ENCODE results near the gene IQCB1.
A peak's percentile ranks its signal among the peaks of the same experiment; 100 is the strongest.
"Not testable (repeated sequence)": the region's sequence is repeated elsewhere in the genome, so short reads cannot be mapped to it uniquely, and the experiment has no call there.

Gene IQCB1

DNA sequence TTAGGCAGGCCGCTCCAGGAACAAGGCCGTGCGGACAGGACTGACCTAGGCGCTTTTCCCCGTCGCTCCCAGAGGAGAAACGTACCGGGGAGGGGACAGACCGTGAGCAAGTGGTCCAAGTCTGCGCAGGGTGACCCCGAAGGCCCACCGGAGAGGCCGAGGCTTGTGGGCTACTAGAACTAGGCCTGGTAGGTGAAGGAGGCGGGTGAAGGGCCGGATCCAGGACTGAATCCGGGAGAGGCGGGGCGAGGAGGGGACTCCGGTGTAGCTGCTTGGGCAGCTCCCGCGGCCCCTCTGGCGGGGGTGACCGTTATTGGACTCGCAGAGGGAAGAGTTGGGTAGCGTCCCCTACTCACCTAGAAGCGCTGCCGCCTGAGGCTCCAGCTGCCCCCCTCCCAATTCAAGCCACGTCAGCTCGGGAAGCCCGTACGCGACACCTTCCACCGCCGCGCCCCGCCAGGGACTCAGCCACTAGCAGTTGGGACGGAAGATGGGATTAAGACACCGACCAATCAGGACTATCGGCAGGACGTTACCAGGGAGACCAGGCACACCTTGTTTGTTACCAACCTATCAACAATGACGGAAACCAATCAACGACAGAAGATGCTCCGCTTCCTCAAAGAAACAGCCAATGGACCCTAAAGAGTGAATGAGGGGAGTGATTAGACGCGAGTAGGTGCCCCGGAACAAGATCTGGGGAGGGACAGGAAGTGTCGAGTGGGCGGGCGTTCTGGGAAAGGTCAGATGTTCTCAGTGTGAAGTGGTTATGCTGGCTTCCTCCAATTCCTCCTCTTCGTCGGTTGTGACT lies 85.4 kb downstream of the IQCB1 start, which contains the start of gene GOLGB1:
TSS of gene GOLGB1 (minus strand) at position 466 of the 811 bp plus-strand sequence. CDS start 18,770 bp downstream, outside the sequence.
- peak; percentile 80 to 99 (median 95) for DNase-seq

DNA sequence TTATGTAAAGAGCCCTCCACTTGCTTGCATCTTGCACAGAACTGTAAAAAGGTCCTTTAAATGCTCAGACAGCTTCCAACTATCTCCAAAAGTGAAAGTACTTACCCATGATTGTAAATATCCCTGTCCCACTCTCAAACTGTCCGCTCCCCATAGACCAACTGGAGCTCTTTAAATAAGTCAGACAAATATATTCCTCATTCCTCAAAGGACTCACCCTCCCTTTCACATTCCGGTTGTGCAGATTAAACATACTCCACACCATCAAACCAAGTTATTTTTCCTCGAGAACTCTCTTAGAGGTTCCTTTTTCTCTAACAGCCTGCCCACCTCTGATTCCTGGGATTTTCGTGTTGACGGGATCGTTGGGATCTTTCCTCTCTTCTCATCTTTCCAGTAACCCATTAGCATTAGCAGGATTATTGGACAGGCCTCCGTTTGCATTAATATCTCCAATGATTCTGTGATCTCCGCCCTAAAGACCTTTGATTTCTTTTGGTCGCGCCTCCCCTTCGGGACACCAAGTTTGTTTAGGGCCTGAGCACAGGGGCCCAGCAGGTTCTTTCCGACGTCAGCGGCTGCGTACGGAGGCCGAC lies 86.1 kb downstream of the IQCB1 start:
- DNase-seq = peak in 3 of 51 donors; percentile 24 to 64 (median 42)

DNA sequence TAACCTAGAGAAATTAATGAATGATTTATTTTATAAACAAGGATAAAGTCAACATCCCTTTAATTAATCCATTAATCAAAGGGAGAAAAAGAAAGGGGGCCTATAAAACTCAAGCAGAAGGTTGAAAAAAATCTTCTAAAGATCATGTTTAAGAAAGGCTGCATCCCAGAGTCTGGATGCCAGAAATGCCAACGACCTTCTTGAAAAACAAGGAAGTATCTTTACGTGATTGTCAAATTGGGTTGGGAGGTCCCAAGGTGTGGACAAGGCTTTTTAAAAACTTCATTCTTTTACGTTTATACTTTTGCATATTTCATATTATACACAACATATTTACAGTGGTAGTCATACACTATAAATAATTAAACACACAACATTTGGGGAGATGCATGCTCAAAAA lies 86.9 kb downstream of the IQCB1 start:
- DNase-seq = no peak

DNA sequence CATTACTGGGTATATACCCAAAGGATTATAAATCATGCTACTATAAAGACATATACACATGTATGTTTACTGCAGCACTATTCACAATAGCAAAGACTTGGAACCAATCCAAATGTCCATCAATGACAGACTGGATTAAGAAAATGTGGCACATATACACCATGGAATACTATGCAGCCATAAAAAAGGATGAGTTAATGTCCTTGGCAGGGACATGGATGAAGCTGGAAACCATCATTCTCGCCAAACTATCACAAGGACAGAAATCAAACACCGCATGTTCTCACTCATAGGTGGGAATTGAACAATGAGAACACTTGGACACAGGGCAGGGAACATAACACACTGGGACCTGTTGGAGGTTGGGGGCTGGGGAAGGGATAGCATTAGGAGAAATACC lies 91.8 kb downstream of the IQCB1 start:
- DNase-seq = not testable (repeated sequence)

DNA sequence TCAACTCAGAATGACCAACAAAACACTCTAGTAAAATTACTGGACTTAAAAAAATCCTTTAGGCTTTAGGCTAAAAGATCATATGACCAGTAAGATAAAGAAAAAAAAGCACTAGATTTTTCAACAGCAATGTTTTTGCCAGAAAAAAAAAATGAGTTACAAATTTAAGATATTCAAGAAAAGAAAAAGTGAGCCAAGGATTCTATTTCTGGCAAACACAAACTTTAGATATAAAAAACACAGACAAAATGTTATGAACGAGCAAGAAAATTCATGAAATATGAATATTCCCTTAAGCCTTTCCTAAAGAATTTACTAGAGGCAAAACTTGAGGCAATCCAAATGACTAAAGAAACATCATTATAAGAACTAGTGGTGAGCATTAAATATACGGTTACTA lies 94.0 kb downstream of the IQCB1 start:
- no peak for DNase-seq

DNA sequence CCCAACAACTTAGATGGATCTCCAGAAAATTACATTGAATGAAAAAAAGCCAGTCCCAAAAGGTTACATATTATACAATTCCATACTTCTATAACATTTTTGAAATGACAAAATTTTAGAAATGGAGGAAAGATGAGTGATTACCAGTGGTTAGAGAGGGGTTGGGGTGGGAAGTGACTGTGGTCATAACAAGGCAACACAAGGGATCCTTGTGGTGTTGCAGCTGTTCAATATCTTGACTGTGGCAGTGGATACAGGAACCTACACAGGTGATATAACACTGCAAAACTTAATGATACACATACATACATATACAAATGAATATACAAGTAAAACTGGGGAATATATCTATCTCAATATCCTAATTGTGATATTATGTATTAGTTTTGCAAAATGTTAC lies 95.0 kb downstream of the IQCB1 start:
- no peak for DNase-seq

- no peak for DNase-seq
Measured at GRCh38 chr3:121737644-121738043, 97.2 kb downstream of the IQCB1 start.

GRCh38 chr3:121736112-121736511 lies 98.7 kb downstream of the IQCB1 start:
- DNase-seq = no peak

DNA sequence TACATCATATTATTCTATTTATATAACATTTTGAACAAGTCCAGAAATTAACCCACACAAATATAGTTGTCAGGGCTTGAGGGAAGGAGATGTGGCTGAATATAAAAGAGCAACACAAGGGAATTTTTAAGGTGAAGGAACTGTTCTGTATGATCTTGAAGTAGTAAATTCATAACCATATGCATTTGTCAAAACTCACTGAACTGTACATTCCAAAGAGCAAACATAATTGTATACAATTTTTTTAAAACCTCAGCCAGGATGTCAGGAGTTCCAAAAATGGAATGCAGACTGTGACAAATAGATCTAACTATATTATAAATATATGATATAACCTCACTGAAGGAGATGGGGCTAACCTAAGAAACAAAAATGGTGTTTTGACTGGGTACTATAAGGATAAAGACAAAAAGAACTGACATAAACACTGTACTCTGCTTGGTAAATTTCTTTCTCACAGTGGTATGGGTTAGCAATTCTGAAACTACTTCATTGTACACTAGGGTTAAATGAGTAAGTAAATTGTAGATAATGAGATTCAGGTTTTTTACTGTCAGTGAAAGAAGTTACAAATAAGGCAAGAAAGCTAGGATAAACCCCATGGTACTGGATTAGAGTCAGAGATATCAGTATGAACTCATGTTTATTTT lies 99.7 kb downstream of the IQCB1 start:
- no peak for DNase-seq

DNA sequence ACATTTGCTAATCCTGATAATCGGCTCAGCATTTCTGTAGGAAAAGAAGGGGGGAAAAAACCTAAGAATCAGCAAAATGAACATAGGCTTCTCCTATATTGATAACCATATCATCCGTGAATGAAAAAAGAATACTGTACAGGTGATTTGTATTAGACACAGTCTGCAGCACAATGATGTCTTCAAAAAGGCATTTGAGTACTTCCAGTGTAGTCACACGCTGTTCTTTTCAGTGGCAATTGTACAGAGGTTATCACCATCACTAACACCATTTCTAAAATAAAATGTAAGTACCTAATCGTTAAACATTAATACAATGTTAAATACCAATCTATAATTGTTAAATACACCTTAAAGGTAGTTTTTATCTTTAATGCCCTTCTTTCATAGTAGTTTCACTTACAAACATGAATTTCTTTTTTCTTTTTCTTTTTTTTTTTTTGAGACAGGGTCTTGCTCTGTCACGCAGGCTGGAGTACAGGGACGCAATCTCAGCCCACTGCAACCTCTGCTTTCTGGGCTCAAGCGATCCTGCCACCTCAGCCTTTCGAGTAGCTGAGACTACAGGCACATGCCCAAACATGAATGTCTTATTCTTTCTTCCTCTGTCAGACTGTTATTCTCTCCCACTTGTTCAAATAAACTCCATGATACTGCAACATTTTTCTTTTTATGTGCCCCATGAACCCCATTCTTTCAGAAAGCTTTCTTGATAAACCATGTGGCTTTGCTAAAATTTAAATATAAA lies 103.7 kb downstream of the IQCB1 start:
- peak in 1 of 51 donors; percentile 5 for DNase-seq

- DNase-seq = no peak
Measured at GRCh38 chr3:121724130-121724529, 110.7 kb downstream of the IQCB1 start.

DNA sequence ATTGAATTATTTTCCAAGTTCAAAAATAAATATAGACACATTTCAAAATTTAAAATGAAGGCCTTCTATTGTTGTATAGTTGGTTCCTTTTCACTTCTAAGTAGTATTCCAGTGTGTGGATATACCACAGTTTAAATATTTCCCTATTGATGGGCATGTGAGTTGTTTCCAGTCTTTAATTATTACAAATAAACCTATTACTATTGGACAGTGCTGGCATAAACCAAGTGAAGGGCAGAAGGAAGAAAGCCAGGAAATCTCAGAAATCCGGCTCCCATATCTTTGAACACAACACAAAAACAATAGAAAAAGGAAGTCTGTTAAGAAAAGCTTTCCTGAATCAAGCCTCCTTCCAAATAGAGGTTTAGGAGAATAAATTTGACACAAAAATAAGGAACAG lies 111.4 kb downstream of the IQCB1 start:
- DNase-seq = no peak

- no peak for DNase-seq
Measured at GRCh38 chr3:121722411-121722810, 112.4 kb downstream of the IQCB1 start.

DNA sequence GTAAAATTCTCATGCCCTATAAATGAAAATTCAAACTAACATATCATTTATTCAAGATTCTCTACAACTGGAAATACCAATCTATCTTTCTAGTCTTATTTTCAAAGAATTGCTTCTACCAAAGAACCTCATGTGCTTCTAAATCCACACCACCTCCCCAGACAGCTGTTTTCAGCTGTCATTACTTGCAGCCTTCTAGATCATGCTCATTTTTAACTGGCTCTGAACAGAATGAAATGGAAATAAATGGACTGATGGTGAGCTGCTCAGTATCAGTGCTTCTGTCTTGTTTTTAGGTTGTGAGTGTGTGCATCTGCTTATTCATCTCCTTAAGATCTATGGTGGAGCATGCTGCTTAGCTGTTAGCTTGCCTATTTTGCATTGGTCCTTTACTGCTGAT lies 114.7 kb downstream of the IQCB1 start:
- no peak for DNase-seq

All from hypothalamus (tissue), 51 donors.